Dedifferentiated amniotic fluid mesenchymal stem cell (primary cell): ENCODE data around the gene C1QTNF4.
"Not testable (repeated sequence)": the region's sequence is repeated elsewhere in the genome, so short reads cannot be mapped to it uniquely, and the experiment has no call there.

Experiments
- DNase-seq: peaks from one replicate; pipeline ENCODE4 v3.0.0-alpha.2; 2016; ENCODE audit errors: extremely low spot score

The C1QTNF4 gene

GRCh38 chr11:47593934-47594855 lies at the start of gene C1QTNF4:
C1QTNF4 (minus strand) TSS chr11:47594411; CDS start chr11:47590810, 3,601 bp downstream.
- DNase-seq = no peak

GRCh38 chr11:47642099-47642855 lies 48.1 kb upstream of the C1QTNF4 start, which contains the start of gene MTCH2:
MTCH2 (minus strand) TSS chr11:47642559; CDS start chr11:47642465, 94 bp downstream.
- peak; percentile 97 for DNase-seq

GRCh38 chr11:47641600-47642098 lies 47.4 kb upstream of the C1QTNF4 start:
- no peak for DNase-seq

- DNase-seq = not testable (repeated sequence)
These were observed 46.3 kb upstream of the C1QTNF4 start for GRCh38 chr11:47640506-47640905.

- DNase-seq = not testable (repeated sequence)
These were observed 42.1 kb upstream of the C1QTNF4 start for GRCh38 chr11:47636331-47636730.

GRCh38 chr11:47631473-47631872 lies 37.3 kb upstream of the C1QTNF4 start:
- DNase-seq = no peak

GRCh38 chr11:47628026-47628425 lies 33.8 kb upstream of the C1QTNF4 start:
- no peak for DNase-seq

GRCh38 chr11:47626234-47626633 lies 32.0 kb upstream of the C1QTNF4 start:
- DNase-seq = no peak

GRCh38 chr11:47620836-47621378 lies 26.7 kb upstream of the C1QTNF4 start:
- DNase-seq = no peak

- peak; percentile 69 for DNase-seq
These were observed 23.2 kb upstream of the C1QTNF4 start for GRCh38 chr11:47617417-47617809.

GRCh38 chr11:47616726-47617416 lies 22.7 kb upstream of the C1QTNF4 start:
- DNase-seq = peak; percentile 84

- DNase-seq = no peak
These were observed 21.0 kb upstream of the C1QTNF4 start for GRCh38 chr11:47615249-47615648.

- no peak for DNase-seq
These were observed 17.2 kb upstream of the C1QTNF4 start for GRCh38 chr11:47611348-47611794.

GRCh38 chr11:47609675-47610074 lies 15.5 kb upstream of the C1QTNF4 start:
- DNase-seq = no peak

- DNase-seq = peak; percentile 70
These were observed 13.2 kb upstream of the C1QTNF4 start for GRCh38 chr11:47607380-47607779.

GRCh38 chr11:47606731-47607130 lies 12.5 kb upstream of the C1QTNF4 start:
- no peak for DNase-seq

GRCh38 chr11:47605921-47606320 lies 11.7 kb upstream of the C1QTNF4 start:
- no peak for DNase-seq

- no peak for DNase-seq
These were observed 9.1 kb upstream of the C1QTNF4 start for GRCh38 chr11:47603295-47603694.

- no peak for DNase-seq
These were observed 5.7 kb upstream of the C1QTNF4 start for GRCh38 chr11:47599902-47600301.

GRCh38 chr11:47595967-47596366 lies 1.8 kb upstream of the C1QTNF4 start:
- no peak for DNase-seq

GRCh38 chr11:47595029-47595428 lies 818 bp upstream of the C1QTNF4 start:
- DNase-seq = no peak
